Keratinocyte (primary cell): ENCODE data around the gene TRMT1.

ENCODE experiments used
- EZH2 ChIP-seq: IDR thresholded peaks from one replicate; pipeline ENCODE4 v1.6.1; 2012; ENCODE audit warnings: inconsistent platforms, mild to moderate bottlenecking, low read length, moderate library complexity
- TF ChIP-seq, protein P1 (sequence below), 3 experiments: IDR thresholded peaks in 1 of 3; conservative IDR thresholded peaks in 1 of 3; optimal IDR thresholded peaks in 1 of 3; 2 replicates in 2 of 3; 3 replicates in 1 of 3; pipeline versions ENCODE3 to v1.5.1; 2011; ENCODE audit warnings: low read length in 3 of 3, mild to moderate bottlenecking in 3 of 3, moderate library complexity in 2 of 3, control low read depth in 1 of 3, inconsistent platforms in 1 of 3; ENCODE audit not compliant: insufficient read depth in 2 of 3; ENCODE audit errors: extremely low read depth in 1 of 3

- TF ChIP-seq, protein P1, sequence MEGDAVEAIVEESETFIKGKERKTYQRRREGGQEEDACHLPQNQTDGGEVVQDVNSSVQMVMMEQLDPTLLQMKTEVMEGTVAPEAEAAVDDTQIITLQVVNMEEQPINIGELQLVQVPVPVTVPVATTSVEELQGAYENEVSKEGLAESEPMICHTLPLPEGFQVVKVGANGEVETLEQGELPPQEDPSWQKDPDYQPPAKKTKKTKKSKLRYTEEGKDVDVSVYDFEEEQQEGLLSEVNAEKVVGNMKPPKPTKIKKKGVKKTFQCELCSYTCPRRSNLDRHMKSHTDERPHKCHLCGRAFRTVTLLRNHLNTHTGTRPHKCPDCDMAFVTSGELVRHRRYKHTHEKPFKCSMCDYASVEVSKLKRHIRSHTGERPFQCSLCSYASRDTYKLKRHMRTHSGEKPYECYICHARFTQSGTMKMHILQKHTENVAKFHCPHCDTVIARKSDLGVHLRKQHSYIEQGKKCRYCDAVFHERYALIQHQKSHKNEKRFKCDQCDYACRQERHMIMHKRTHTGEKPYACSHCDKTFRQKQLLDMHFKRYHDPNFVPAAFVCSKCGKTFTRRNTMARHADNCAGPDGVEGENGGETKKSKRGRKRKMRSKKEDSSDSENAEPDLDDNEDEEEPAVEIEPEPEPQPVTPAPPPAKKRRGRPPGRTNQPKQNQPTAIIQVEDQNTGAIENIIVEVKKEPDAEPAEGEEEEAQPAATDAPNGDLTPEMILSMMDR (optimal IDR thresholded peaks at IDR 0.05 in 1 of 3, IDR thresholded peaks at IDR 0.05 in 1 of 3, conservative IDR thresholded peaks at IDR 0.05 in 1 of 3; ENCODE audit: extremely low read depth in 1 of 3, insufficient read depth in 2 of 3, low read length in 3 of 3) = no peak
- TF ChIP-seq EZH2 = no peak
These were observed 18.1 kb downstream of the TRMT1 start for GRCh38 chr19:13098277-13099072.
